ENCODE data around the gene TANGO6.
"Not testable (repeated sequence)": the region's sequence is repeated elsewhere in the genome, so short reads cannot be mapped to it uniquely, and the experiment has no call there.

DNA sequence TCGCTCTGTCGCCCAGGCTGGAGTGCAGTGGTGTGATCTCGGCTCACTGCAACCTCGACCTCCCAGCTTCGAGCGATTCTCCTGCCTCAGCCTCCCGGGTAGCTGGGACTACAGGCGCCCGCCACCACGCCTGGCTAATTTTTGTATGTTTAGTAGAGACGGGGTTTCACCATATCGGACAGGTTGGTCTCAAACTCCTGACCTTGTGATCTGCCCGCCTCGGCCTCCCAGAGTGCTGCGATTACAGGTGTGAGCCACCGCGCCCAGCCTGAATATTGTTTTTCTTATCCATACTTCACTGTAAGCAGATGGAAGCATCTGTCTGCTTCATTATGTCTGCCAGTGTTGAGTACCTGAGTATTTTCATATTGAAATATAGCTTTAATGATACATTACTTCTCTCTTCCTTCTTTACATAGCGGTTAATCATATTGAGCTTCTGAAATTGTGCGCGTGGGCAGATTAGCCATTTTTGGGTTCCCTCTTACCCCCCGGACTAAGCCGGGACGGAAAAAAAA, 308 bp upstream of the TANGO6 start:
- not testable (repeated sequence) for TF ChIP-seq RAD21 (conservative IDR thresholded peaks at IDR 0.05 in 1 of 2, IDR thresholded peaks at IDR 0.05 in 1 of 2); POLR2A (IDR thresholded peaks at IDR 0.05; ENCODE audit: low read length); CTCF (IDR thresholded peaks at IDR 0.05); EP300 (IDR thresholded peaks at IDR 0.05); NR3C1 (IDR thresholded peaks at IDR 0.05)
- TF ChIP-seq, protein P1, sequence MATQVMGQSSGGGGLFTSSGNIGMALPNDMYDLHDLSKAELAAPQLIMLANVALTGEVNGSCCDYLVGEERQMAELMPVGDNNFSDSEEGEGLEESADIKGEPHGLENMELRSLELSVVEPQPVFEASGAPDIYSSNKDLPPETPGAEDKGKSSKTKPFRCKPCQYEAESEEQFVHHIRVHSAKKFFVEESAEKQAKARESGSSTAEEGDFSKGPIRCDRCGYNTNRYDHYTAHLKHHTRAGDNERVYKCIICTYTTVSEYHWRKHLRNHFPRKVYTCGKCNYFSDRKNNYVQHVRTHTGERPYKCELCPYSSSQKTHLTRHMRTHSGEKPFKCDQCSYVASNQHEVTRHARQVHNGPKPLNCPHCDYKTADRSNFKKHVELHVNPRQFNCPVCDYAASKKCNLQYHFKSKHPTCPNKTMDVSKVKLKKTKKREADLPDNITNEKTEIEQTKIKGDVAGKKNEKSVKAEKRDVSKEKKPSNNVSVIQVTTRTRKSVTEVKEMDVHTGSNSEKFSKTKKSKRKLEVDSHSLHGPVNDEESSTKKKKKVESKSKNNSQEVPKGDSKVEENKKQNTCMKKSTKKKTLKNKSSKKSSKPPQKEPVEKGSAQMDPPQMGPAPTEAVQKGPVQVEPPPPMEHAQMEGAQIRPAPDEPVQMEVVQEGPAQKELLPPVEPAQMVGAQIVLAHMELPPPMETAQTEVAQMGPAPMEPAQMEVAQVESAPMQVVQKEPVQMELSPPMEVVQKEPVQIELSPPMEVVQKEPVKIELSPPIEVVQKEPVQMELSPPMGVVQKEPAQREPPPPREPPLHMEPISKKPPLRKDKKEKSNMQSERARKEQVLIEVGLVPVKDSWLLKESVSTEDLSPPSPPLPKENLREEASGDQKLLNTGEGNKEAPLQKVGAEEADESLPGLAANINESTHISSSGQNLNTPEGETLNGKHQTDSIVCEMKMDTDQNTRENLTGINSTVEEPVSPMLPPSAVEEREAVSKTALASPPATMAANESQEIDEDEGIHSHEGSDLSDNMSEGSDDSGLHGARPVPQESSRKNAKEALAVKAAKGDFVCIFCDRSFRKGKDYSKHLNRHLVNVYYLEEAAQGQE (IDR thresholded peaks at IDR 0.05) = not testable (repeated sequence)
